ENCODE results near the gene PTEN.

GRCh38 chr10:87826653-87827052 lies 36.8 kb upstream of the PTEN start:
- TF ChIP-seq, protein P1, sequence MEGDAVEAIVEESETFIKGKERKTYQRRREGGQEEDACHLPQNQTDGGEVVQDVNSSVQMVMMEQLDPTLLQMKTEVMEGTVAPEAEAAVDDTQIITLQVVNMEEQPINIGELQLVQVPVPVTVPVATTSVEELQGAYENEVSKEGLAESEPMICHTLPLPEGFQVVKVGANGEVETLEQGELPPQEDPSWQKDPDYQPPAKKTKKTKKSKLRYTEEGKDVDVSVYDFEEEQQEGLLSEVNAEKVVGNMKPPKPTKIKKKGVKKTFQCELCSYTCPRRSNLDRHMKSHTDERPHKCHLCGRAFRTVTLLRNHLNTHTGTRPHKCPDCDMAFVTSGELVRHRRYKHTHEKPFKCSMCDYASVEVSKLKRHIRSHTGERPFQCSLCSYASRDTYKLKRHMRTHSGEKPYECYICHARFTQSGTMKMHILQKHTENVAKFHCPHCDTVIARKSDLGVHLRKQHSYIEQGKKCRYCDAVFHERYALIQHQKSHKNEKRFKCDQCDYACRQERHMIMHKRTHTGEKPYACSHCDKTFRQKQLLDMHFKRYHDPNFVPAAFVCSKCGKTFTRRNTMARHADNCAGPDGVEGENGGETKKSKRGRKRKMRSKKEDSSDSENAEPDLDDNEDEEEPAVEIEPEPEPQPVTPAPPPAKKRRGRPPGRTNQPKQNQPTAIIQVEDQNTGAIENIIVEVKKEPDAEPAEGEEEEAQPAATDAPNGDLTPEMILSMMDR (IDR thresholded peaks at IDR 0.05): no peak
- no peak for TF ChIP-seq ZFX (IDR thresholded peaks at IDR 0.05; ENCODE audit: borderline replicate concordance)

Measured in 22Rv1 (cell line).